A673 (cell line): ENCODE results near the gene MVB12B. TPM values are rescaled to one million over a fixed set of nuclear protein-coding genes. Genes with fewer than 3 reads are reported as not detected.

ENCODE experiments used
- BruUV-seq: library from RNA; stranded (reverse); fragments of 400-500 nt; replicated peaks from 2 replicates; lab custom pipeline; 2021; lab: Mats Ljungman, UMichigan
- CTCF ChIA-PET: fragments of 300-600 bp; sonication (Branson Sonifier 250); formaldehyde crosslinking; loops from one replicate; lab custom pipeline; 2022; ENCODE audit warnings: antibody characterized with exemption; lab: Charles Lee
- POLR2A ChIA-PET: fragments of 300-600 bp; sonication (Branson Sonifier 250); formaldehyde crosslinking; loops from one replicate; lab custom pipeline; 2022; ENCODE audit warnings: antibody characterized with exemption; ENCODE audit not compliant: low non-redundant PET; lab: Charles Lee
- DNase-seq: peaks from one replicate; pipeline ENCODE4 v3.0.0-alpha.2; 2015; ENCODE audit warnings: low spot score
- H3K27ac ChIP-seq: fragments of 200-600 bp; sonication (generic); 2 replicates; pipeline ENCODE4 v1.5.1; 2016; ENCODE audit warnings: mixed run types, low read depth, mild to moderate bottlenecking, mixed read lengths, antibody characterized with exemption, low read length; ENCODE audit not compliant: poor library complexity, severe bottlenecking
- H3K27me3 ChIP-seq: fragments of 200-600 bp; sonication (generic); replicated peaks from 2 replicates; pipeline ENCODE4 v1.6.1; 2017; ENCODE audit warnings: mixed run types, low read depth, mild to moderate bottlenecking, mixed read lengths, antibody characterized with exemption, low read length; ENCODE audit not compliant: insufficient read depth, poor library complexity
- H3K36me3 ChIP-seq: fragments of 200-600 bp; sonication (generic); 2 replicates; pipeline ENCODE4 v1.6.1; 2016; ENCODE audit warnings: mixed run types, mild to moderate bottlenecking, mixed read lengths, antibody characterized with exemption, low read length; ENCODE audit not compliant: insufficient read depth, poor library complexity, severe bottlenecking
- H3K4me1 ChIP-seq: fragments of 200-600 bp; sonication (generic); 2 replicates; pipeline ENCODE4 v1.6.1; 2017; ENCODE audit warnings: mixed run types, mild to moderate bottlenecking, mixed read lengths, antibody characterized with exemption, low read length; ENCODE audit not compliant: insufficient read depth, poor library complexity, severe bottlenecking
- H3K4me3 ChIP-seq: fragments of 200-600 bp; sonication (generic); 2 replicates; pipeline ENCODE4 v1.5.1; 2016; ENCODE audit warnings: low read depth, mixed run types, mild to moderate bottlenecking, mixed read lengths, low read length; ENCODE audit not compliant: poor library complexity, severe bottlenecking
- H3K9me3 ChIP-seq: fragments of 200-600 bp; sonication (generic); 2 replicates; pipeline ENCODE4 v1.6.1; 2016; ENCODE audit warnings: mixed run types, low read depth, mild to moderate bottlenecking, mixed read lengths, antibody characterized with exemption, low read length; ENCODE audit not compliant: poor library complexity, severe bottlenecking
- CTCF ChIP-seq: fragments of 300-800, 200-600 bp; sonication (generic); conservative IDR thresholded peaks from 2 replicates; pipeline ENCODE4 v1.5.1; 2017; ENCODE audit warnings: low read depth, mild to moderate bottlenecking, antibody characterized with exemption, low read length, moderate library complexity, mixed read lengths
- EZH2 ChIP-seq: fragments of 200-600 bp; sonication (generic); IDR thresholded peaks from 2 replicates; pipeline ENCODE4 v1.6.1; 2017; ENCODE audit warnings: borderline replicate concordance, low read depth, mild to moderate bottlenecking, mixed read lengths, antibody characterized with exemption, low read length; ENCODE audit not compliant: poor library complexity, severe bottlenecking
- intact Hi-C: fragments of 100-400 bp; cut with micrococcal nuclease; formaldehyde crosslinking; loops from one replicate; pipeline ENCODE4 v1.10.0; 2022; ENCODE audit not compliant: unreplicated experiment
- total RNA-seq: library from RNA; stranded (reverse); gene quantifications from 2 replicates; pipeline ENCODE4 v1.2.3, GENCODE V29; 2021

Gene MVB12B
- total RNA-seq, 1 experiment from 2014 or later = 12.3 TPM

GRCh38 chr9:126371007-126371870 lies 44.6 kb downstream of the MVB12B start:
- ChIA-PET POLR2A (no interaction called here), CTCF (no interaction called here)
- Histone ChIP-seq H3K4me3 (no peak overlapping the region), H3K9me3 (no peaks in the 10 kb centered on the region), H3K36me3 (no peaks in the 10 kb centered on the region), H3K27ac (no peak overlapping the region), H3K27me3 (no peaks in the 10 kb centered on the region), H3K4me1 (peaks cover 18% of the 10 kb centered on the region)
- DNase-seq = no peak
- TF ChIP-seq CTCF (no peak), EZH2 (no peak)
- intact Hi-C loops = no loop called here
- no TSS peak for BruUV-seq

GRCh38 chr9:126372716-126373115 lies 46.1 kb downstream of the MVB12B start:
- no TSS peak for BruUV-seq
- ChIA-PET CTCF (no interaction called here), POLR2A (no interaction called here)
- Histone ChIP-seq H3K36me3 (no peaks in the 10 kb centered on the region), H3K27me3 (no peaks in the 10 kb centered on the region), H3K4me3 (no peak overlapping the region), H3K4me1 (peaks cover 25% of the 10 kb centered on the region), H3K27ac (no peak overlapping the region), H3K9me3 (no peaks in the 10 kb centered on the region)
- no peak for DNase-seq
- intact Hi-C loops = no loop called here
- no peak for TF ChIP-seq EZH2

- BruUV-seq = no TSS peak
- ChIA-PET POLR2A (no interaction called here), CTCF (no interaction called here)
- no peak overlapping the region for H3K27ac ChIP-seq
- peaks cover 25% of the 10 kb centered on the region for H3K4me1 ChIP-seq
- H3K36me3 ChIP-seq = no peaks in the 10 kb centered on the region
- no peaks in the 10 kb centered on the region for H3K27me3 ChIP-seq
- TF ChIP-seq CTCF (no peak), EZH2 (no peak)
- no peak overlapping the region for H3K4me3 ChIP-seq
- no peaks in the 10 kb centered on the region for H3K9me3 ChIP-seq
- intact Hi-C loops = no loop called here
- no peak for DNase-seq
Observed at GRCh38 chr9:126373241-126373640, 46.6 kb downstream of the MVB12B start.
